Stimulated activated CD4-positive, alpha-beta T cell treated with anti-CD3 and anti-CD28 coated beads, Interleukin-12 subunit alpha, Interleukin-12 subunit beta, amount 100 ng/mL, for 24 hours (primary cell): ENCODE results near the gene ZNF229.
"Not testable (repeated sequence)": the region's sequence is repeated elsewhere in the genome, so short reads cannot be mapped to it uniquely, and the experiment has no call there.

Experiments used
- DNase-seq, 2 experiments: peaks; one replicate each; pipeline ENCODE4 v3.0.0-alpha.2; 2020; ENCODE audit warnings: low read depth in 2 of 2

ZNF229 gene

DNA sequence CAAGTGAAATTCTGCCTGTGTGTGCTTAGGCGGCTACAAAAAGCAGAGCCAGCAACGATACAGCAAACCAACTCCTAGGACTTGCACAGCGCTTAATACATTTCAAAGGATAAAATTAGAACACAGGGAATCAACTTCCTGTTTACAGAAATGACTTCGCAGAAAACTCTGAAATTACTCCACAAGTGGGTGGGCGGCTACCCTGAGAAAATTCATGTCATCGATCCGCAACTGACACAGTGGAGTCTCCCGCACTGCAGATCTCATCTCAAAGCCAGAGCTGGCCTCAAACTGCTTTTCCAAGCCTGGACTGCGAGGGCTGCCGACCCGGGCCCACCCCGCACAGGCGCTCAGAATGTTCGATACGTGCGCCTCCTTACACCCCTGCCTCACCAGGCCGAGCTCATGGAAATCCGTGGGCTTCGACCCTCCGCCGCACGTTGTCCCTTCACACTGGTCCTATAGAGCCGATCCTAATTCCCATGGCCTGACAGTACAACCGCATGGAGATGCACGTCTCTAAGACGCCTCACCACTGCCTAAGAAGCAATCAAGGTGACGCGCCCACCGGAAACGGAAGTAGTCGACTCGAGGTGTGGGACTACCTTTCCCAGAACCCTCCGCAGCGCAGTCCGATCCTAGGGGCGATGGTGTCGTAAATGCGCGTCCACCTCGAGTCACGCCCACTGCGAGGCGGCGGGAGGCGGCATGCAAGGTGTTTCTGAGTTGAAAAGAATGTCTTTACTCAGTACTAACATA is at the start of gene ZNF229:
Gene ZNF229 (minus strand): TSS at position 557 of the 759 bp plus-strand sequence. CDS start 5,625 bp downstream, outside the sequence.
- DNase-seq, result peak; percentile 56 to 68

DNA sequence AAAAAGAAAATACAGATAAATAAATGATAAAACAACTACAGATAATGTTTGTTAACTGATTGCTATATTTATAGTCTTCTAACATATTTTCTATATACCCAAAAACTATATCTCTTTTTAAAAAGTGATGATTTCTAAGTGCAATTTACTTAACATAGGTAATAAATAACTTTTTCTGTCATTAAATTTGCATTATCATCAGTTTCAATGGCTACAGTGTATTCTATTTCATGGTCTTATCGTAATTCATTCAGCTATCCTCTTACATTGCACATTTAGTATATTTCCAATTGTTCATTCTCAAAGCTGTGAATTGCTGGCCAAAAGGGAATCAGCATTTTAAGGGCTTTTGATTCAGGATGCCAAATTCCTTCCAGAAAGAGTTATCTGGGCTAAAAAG is 48.4 kb upstream of the ZNF229 start:
- DNase-seq, result no peak

DNA sequence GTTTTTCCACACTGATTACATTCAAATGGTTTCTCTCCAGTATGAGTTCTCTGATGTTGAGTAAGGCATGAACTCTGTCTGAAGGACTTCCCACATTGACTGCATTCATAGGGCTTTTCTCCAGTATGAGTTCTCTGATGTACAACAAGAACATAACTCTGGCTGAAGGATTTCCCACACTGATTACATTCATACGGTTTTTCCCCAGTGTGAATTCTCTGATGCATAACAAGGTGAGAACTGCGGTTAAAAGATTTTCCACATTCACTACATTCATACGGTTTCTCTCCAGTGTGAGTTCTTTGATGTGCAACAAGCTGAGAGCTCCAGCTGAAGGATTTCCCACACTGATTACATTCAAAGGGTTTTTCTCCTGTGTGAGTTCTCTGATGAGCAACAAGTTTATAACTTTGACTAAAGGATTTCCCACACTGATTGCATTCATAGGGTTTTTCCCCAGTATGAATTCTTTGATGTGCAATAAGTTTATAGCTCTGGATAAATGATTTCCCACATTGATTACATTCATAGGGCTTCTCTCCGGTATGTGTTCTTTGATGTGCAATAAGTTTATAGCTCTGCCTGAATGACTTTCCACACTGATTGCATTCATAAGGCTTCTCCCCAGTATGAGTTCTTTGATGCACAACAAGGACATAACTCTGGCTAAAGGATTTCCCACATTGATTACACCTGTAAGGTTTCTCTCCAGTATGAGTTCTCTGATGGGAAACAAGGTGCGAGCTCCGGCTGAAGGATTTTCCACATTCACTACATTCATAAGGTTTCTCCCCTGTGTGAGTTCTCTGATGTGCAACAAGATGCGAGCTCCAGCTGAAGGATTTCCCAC is 28.5 kb upstream of the ZNF229 start:
- no peak for DNase-seq

DNA sequence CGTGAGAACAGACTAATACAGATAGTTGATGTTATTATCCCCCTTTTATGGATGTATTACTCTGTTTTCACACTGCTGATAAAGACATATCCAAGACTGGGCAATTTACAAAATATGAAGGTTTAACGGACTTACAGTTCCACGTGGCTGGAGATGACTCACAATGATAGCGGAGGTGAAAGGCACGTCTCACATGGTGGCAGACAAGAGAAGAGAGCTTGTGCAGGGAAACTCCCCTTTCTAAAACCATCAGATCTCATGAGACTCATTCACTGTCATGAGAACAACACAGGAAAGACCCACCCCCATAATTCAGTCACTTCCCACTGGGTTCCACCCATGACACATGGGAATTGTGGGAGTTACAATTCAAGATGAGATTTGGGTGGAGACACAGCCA is 20.5 kb upstream of the ZNF229 start:
- not testable (repeated sequence) for DNase-seq

DNA sequence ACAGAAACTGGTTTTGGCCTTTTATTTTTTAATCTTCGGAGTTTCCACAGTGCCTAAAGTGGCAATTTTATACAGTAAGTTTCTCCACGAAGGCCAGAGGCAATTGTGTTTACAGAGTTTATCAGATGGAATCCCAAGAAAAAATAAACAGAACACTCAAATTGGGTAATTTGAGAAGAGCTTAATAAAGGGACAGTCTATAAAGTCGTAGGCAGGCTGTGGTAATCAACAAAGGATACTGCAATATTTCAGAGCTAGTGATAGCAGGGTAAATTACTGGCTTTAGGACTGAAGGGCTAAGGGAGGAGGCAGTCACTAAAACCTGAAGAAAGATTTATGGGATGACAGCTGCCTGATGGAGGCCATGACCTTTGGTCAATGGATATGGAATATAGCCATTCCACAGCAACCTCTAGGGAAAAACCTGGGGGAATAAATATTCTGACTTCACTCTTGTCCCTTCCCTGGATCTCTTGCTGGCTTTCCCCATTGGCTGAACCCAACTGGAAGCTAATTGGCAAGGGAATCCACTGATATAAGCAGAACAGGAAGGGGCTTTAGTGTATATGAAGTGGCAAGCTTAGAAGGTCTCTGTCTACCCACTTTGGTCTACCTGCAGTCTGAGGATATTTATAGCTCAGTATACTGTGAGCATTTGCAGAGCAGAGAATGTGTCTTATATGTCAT is 14.5 kb upstream of the ZNF229 start:
- DNase-seq, result not testable (repeated sequence)

DNA sequence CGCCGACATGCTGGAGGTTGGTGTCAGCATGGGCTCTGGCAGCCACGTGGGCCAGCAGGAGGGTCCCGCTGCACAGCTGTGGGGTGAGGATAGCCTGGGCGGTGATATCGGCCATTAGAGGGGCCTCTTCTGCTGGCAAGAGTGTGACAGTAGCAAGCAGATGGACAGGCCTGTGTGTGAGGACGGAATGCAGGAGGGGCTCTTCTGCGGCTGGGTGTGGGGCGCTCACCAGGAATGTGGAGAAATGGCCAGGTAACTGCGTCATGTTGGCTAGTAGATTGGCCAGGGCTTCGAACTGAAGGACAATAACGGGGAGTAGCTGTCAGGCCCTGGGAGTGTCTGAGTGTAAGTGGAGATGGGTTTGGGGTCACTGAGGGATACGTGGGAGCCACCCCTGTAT is 7.7 kb upstream of the ZNF229 start:
- DNase-seq, result not testable (repeated sequence)

DNA sequence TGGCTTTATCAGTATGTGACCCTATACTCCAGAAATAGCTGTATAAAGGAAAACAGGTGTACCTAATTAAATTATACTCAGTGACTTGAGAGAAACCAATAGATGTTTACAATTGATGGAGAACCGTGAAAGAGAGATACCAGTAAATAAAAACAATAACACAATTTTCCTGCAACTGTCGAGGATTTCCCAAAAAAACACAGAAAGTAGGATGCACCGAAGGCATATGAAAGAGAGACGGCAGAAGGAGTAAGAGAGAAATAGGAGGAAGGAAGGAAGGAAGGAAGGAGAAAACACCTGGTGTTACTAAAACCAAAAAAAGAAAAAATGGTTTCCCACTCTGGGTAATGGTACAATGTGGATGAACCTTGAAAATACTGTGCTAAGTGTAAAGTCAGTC is 6.8 kb upstream of the ZNF229 start:
- DNase-seq, result no peak

DNA sequence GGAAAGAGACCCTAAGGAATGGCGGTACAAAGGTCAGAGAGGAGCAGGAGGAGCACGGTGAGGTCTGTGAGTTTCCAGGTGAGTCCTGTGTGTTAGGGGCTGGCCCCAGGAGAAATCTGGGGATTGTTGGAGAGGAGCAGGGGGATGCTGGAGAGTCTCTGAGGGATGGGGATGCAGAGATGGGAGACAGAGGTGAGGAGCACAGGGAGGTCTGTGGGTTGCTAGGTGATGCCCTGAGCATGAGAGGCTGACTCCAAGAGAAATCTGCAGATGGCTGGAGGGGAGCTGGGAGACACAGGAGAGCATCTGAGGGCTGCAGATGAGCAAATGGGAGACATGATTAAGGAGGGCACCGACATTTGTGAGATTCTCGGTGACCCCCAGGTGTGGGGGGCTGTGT is 4.1 kb upstream of the ZNF229 start:
- no peak for DNase-seq

DNA sequence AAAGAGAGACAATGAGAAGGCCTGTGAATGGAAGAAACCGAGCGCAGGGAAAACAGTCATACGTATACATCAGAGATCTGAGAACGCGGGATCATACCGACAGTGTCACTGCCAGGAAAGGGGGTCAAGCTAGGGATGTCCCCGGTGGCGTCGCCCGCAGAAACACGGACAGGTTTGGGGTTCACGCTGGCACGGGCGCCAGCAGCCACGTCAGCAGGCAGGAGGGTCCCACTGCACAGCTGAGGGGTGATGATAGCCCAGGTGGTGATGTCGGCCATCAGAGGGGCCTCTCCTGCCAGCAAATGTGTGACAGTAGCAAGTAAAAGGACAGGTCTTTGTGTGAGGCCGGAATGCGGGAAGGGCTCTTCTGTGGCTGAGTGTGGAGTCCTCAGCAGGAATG is 3.4 kb upstream of the ZNF229 start:
- DNase-seq, result no peak

DNA sequence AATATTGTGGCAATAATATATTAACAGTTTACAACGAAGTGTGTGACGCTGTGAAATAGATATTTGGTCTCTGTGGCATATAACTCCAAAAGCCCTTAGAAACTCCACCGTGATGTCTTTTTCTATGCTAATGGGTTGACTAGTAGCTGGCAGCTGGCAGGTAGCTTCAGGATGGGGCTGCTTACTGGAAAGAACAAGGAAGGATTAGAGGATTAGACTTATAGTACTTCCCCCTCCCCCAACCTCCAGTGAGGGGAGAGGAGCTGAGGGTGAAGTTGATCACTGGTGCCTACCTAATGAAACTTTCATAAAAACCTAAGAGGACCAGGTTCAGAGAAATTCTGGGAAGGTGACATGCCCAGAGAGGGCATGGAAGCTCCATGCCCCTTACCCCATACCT is 9.8 kb downstream of the ZNF229 start:
- DNase-seq, result no peak

DNA sequence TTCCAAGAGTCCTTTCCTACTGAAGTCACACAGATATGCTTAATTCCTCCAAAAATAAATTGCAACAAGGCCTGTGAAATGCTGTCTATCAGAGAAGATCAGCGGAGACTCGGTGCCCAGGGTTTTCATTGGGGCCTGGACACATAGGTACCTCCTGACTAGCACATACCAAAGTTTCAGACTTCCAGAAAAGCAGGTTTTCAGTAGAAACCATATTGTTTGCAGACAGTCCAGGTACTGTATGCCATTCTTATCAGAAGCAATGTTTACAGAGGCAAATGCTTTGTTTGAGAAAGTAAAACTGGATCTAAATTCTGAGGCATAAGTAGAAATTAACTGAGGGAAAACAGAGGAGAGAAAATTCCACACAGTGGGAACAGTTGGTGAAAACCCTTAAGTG is 12.8 kb downstream of the ZNF229 start:
- DNase-seq, result no peak

DNA sequence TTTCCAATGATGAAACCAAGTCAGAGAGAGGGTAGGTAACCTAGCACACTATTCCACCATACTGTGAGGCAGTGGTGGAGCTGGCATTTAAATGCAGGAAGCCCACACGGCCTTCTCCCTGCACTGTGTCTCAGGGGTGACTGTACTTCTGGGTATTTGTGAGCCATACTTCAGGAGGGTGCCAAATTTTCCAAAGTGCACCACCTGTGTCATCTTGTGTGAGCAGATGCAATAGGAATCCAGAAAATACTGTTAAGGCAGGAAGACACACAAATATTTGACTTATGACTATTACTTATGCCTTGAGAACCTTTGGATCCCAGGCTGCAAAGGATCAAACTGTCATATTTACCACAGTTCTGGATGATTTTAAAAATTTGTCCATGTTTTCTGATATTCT is 17.3 kb downstream of the ZNF229 start:
- no peak for DNase-seq

DNA sequence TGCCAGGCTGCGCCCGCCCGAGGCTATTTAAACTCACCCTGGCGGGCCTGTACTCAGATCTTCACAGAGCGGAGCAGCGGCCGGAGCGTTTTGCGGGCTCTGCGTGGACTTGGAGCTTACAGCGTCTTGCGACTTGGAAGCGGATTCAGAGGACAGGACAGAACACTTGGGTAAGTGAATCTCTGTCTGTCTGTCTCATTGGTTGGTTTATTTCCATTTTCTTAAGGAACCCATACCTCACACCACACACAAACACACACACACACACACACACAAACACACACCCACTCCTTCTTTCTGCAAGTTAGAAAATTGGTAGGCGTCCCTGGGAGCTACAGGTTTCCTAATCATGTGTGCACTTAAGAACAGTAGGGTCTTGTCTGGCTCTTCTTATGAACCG is 32.7 kb downstream of the ZNF229 start:
- not testable (repeated sequence) for DNase-seq

DNA sequence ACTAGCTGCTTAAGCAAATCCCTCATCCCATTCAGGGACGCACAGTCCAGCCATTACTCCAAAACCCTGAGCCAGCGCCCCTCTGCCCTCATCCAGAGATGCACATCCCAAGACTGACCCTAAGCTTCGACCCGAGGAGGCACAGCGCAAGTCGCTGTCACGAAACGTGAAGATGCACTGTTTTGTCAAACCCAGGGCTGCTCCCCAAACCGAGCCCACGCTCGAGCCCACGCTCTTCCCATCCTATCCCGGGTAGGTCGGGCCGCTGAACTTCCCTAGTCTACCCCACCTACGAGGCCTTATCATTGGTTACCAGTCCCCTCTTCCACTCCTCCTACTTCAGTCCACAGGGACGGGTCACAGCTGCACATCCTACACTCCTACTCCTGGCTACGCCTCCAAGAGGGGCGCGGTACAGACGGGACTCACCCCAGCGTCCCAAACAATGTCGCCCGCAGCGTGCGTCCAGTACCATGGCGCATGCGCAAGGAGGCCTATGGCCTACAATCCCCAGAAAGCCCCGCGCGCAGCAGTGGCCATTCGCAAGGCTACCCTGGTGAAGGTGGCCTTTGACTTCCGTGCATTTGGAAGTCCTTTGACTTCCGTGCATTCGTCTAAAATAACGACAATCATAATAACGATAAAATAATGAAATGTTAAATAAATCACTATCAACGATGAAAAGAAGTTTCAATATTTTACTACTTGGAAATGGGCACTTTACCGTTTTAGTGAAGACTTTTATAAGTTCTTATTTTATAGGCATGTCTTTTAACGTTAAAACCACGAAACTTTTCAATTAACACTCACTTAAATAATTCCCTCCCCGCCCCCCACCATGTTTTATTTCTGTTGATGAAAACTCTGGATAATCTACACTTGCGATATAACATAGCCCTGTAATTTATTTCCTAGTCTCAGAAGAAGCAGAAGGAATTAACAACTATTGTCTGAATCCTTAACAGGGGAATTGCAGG is 46.8 kb downstream of the ZNF229 start, which contains the start of gene ZNF285:
Gene ZNF285 (minus strand): TSS at position 470 of the 977 bp plus-strand sequence. CDS start 4,395 bp downstream, outside the sequence.
- DNase-seq, result peak; percentile 65 to 67

DNA sequence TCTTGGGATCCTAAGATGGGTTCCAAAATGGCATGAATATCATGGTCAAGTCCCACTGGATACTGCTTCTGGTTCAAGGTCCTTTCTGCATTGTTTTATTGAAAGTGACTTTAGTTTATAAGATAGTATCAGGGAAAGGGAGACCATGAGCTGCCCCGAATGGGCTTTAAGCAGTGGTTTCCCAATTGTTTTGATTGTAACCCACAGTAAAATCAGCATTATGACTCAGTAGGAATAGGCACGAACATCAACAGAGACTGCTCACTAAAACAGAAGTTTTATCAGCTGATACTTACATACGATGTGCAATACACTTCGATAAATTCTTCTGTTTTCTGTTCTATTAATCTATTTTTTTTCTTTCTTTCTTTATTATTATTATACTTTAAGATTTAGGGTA is 59.0 kb downstream of the ZNF229 start:
- not testable (repeated sequence) for DNase-seq
